Sciatic nerve (tissue), 2 donors: ENCODE results near the gene HES3. TPM values are rescaled to one million over a fixed set of nuclear protein-coding genes. Genes with fewer than 3 reads are reported as not detected.

Source experiments
- ATAC-seq: fragments of 200-7000 bp; cut with Tn5 transposase; one replicate; pipeline ENCODE4 v1.9.1; 2020; ENCODE audit warnings: mild to moderate bottlenecking, moderate library complexity
- DNase-seq: peaks from one replicate; pipeline ENCODE4 v3.0.0-alpha.2; 2020; ENCODE audit warnings: low spot score
- intact Hi-C: fragments of 100-400 bp; cut with DNase I; formaldehyde crosslinking; loops from one replicate; pipeline ENCODE4 v1.14.2; 2022
- total RNA-seq: library from RNA; stranded (reverse); fragmentation: NEBNext Ultra II Directional; extraction: Animal tissue kit (Norgen Biotek cat#: 25700); gene quantifications from one replicate; pipeline ENCODE4 v1.2.1, GENCODE V29; 2021
- donor health status: DM: no; HTN: no; CAD: no.
- donor health status: DM: no; HTN: no; CAD: no.

HES3 gene
- total RNA-seq, 1 donor from 2014 or later = not detected

- intact Hi-C loops = loop anchor here (10.0 kb wide), 1 partner anchor 193 kb away; no protein-coding TSS in a partner anchor
- ATAC-seq = no peak
- no peak for DNase-seq
Observed at GRCh38 chr1:6241887-6242740, 1.9 kb upstream of the HES3 start.

GRCh38 chr1:6243053-6243834, 735 bp upstream of the HES3 start:
- intact Hi-C loops = loop anchor here (10.0 kb wide), 1 partner anchor 192 kb away; no protein-coding TSS in a partner anchor
- DNase-seq = no peak
- no peak for ATAC-seq

- no peak for ATAC-seq
- no peak for DNase-seq
- intact Hi-C loops = loop anchor here (5.0 to 10.0 kb wide), 4 partner anchors 93 to 192 kb away; no protein-coding TSS in a partner anchor
Observed at GRCh38 chr1:6244401-6245049, 546 bp downstream of the HES3 start.

GRCh38 chr1:6245086-6245868, 1.3 kb downstream of the HES3 start:
- intact Hi-C loops = loop anchor here (5.0 to 10.0 kb wide), 4 partner anchors 92 to 193 kb away; no protein-coding TSS in a partner anchor
- ATAC-seq (peak; percentile 66), DNase-seq (peak; percentile 87)

- intact Hi-C loops = loop anchor here (5.0 to 10.0 kb wide), 4 partner anchors 91 to 194 kb away; no protein-coding TSS in a partner anchor
- DNase-seq (no peak), ATAC-seq (no peak)
Observed at GRCh38 chr1:6245869-6246496, 2.0 kb downstream of the HES3 start.

GRCh38 chr1:6246497-6247467, 2.8 kb downstream of the HES3 start:
- peak; percentile 92 for DNase-seq
- ATAC-seq = peak; percentile 81
- intact Hi-C loops = loop anchor here (5.0 to 10.0 kb wide), 4 partner anchors 91 to 194 kb away; no protein-coding TSS in a partner anchor

- no peak for DNase-seq
- intact Hi-C loops = loop anchor here (5.0 to 10.0 kb wide), 4 partner anchors 90 to 195 kb away; no protein-coding TSS in a partner anchor
Observed at GRCh38 chr1:6247651-6248050, 3.7 kb downstream of the HES3 start.

GRCh38 chr1:6248161-6248776, 4.3 kb downstream of the HES3 start:
- ATAC-seq = no peak
- DNase-seq = no peak
- intact Hi-C loops = loop anchor here (5.0 to 10.0 kb wide), 4 partner anchors 89 to 196 kb away; no protein-coding TSS in a partner anchor

More at GRCh38 chr1:6247651-6248050, 3.7 kb downstream of the HES3 start:
- no peak for ATAC-seq

GRCh38 chr1:6248932-6249738, 5.2 kb downstream of the HES3 start:
- no peak for DNase-seq
- ATAC-seq = peak; percentile 7
- intact Hi-C loops = loop anchor here (5.0 to 10.0 kb wide), 4 partner anchors 88 to 197 kb away; no protein-coding TSS in a partner anchor

GRCh38 chr1:6249739-6250689, 6.0 kb downstream of the HES3 start:
- intact Hi-C loops = loop anchor here (5.0 to 10.0 kb wide), 4 partner anchors 87 to 198 kb away; no protein-coding TSS in a partner anchor
- DNase-seq = no peak

GRCh38 chr1:6251233-6251632, 7.3 kb downstream of the HES3 start:
- ATAC-seq (no peak), DNase-seq (no peak)
- intact Hi-C loops = no loop called here

More at GRCh38 chr1:6249739-6250689, 6.0 kb downstream of the HES3 start:
- ATAC-seq = no peak

- no peak for DNase-seq
- intact Hi-C loops = no loop called here
- no peak for ATAC-seq
Observed at GRCh38 chr1:6251681-6252373, 7.8 kb downstream of the HES3 start.

GRCh38 chr1:6252374-6252710, 8.4 kb downstream of the HES3 start:
- intact Hi-C loops = no loop called here
- ATAC-seq (no peak), DNase-seq (no peak)

GRCh38 chr1:6253380-6253779, 9.4 kb downstream of the HES3 start:
- intact Hi-C loops = no loop called here
- no peak for ATAC-seq
- no peak for DNase-seq
